Aorta (tissue), 5 donors: Measurements from ENCODE around the gene RSPH6A. TPM values are rescaled to one million over a fixed set of nuclear protein-coding genes. Genes with fewer than 3 reads are reported as not detected.

ENCODE experiments used
- ATAC-seq: fragments of 200-7000 bp; cut with Tn5 transposase; one replicate; pipeline ENCODE4 v1.9.1; 2022; ENCODE audit warnings: moderate library complexity; ENCODE audit not compliant: low FRiP score
- DNase-seq, 2 donors: peaks; one replicate each; pipeline ENCODE4 v3.0.0-alpha.2; 2020
- H3K27ac ChIP-seq, 2 donors: one replicate each; pipeline ENCODE4 v1.5.1; 2013; ENCODE audit warnings: low read length in 2 of 2, mild to moderate bottlenecking in 2 of 2, moderate library complexity in 2 of 2, control low read depth in 1 of 2, inconsistent platforms in 1 of 2, low read depth in 1 of 2
- H3K27me3 ChIP-seq, 2 donors: one replicate each; pipeline ENCODE4 v1.6.1; 2013; ENCODE audit warnings: control low read depth in 1 of 2, low read length in 1 of 2, mild to moderate bottlenecking in 1 of 2, moderate library complexity in 1 of 2; ENCODE audit not compliant: insufficient read depth in 2 of 2, control insufficient read depth in 1 of 2
- H3K36me3 ChIP-seq, 2 donors: one replicate each; pipeline ENCODE4 v1.6.1; 2013; ENCODE audit warnings: control low read depth in 1 of 2, low read length in 1 of 2, mild to moderate bottlenecking in 1 of 2; ENCODE audit not compliant: insufficient read depth in 2 of 2, control insufficient read depth in 1 of 2
- H3K4me1 ChIP-seq, 2 donors: one replicate each; pipeline ENCODE4 v1.6.1; 2013; ENCODE audit warnings: low read length in 2 of 2, control low read depth in 1 of 2, mild to moderate bottlenecking in 1 of 2, moderate library complexity in 1 of 2; ENCODE audit not compliant: insufficient read depth in 2 of 2, control insufficient read depth in 1 of 2
- H3K4me3 ChIP-seq, 2 donors: one replicate each; pipeline ENCODE4 v1.5.1; 2013; ENCODE audit warnings: low read length in 2 of 2, control low read depth in 1 of 2, mild to moderate bottlenecking in 1 of 2
- H3K9me3 ChIP-seq: one replicate; pipeline ENCODE4 v1.6.1; 2013; ENCODE audit warnings: mild to moderate bottlenecking, low read length; ENCODE audit not compliant: control insufficient read depth
- WGBS, 2 donors: extraction: QIAGEN DNeasy Blood & Tissue Kit; methylation state at CpG; one replicate each; pipeline ENCODE4 v1.1.7; 2013; 5-methylcytosine and 5-hydroxymethylcytosine counted together
- intact Hi-C, 2 donors: fragments of 100-400 bp; cut with DNase I; formaldehyde crosslinking; loops; one replicate each; pipeline versions ENCODE4 v1.14.2 to v1.15.0; 2022
- polyA plus RNA-seq, 2 donors: library from polyadenylated mRNA; stranded (reverse); fragments of 200-250 nt; gene quantifications; one replicate each; pipeline ENCODE4 v1.2.3, GENCODE V29; 2013
- total RNA-seq, 2 donors: library from RNA; stranded (reverse); fragmentation: NEBNext Ultra II Directional; extraction: Animal tissue kit (Norgen Biotek cat#: 25700); gene quantifications; one replicate each; pipeline ENCODE4 v1.2.1, GENCODE V29; 2021
- donor health status: healthy with polysubstance abuse.
- donor health status: Bipolar disorder and iron deficiency.
- donor health status: DM: no; HTN: no; CAD: no.
- donor health status: DM: no; HTN: no; CAD: no.
- donor health status: DM: yes; HTN: yes; CAD: no.

The RSPH6A gene
- total and polyA plus RNA-seq, 4 donors, result 0.15 to 0.23 TPM; not detected in 2

DNA sequence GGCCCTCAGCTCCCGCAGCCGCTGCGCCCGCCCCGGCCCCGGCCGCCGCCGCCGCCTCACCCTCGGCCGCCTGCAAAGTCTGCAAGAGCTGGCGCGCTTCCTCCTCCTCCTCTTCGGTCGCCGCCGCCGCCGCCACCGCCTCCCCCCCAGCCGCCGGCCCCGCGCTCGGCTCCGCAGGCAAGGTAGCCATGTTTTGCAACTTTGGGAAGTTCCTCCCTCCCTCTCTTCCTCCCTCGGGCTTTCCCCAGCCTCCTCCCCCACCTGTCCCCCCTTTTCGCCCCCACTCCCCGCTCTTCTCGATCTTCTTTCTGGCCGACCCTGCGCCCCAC lies 46.5 kb downstream of the RSPH6A start:
- intact Hi-C loops, result loop anchor here (2.0 to 5.0 kb wide), 4 partner anchors 14 to 76 kb away; partner anchors contain the start of genes FBXO46 (in 2 of the 2), MEIOSIN (in 2 of the 2), DMPK (in 1 of the 2) and QPCTL (in 1 of the 2)
- Histone ChIP-seq H3K27me3 (no peaks in the 10 kb centered on the region), H3K9me3 (no peaks in the 10 kb centered on the region), H3K4me1 (no peaks in the 10 kb centered on the region), H3K27ac (peak overlapping the region; percentile 39 to 93), H3K4me3 (peak overlapping the region; percentile 74 to 79), H3K36me3 (no peaks in the 10 kb centered on the region)
- DNase-seq (peak; percentile 68 to 86), ATAC-seq (no peak)
- WGBS, 2 donors, result 1% methylated on average over 22 to 33 of the region's 33 CpGs

DNA sequence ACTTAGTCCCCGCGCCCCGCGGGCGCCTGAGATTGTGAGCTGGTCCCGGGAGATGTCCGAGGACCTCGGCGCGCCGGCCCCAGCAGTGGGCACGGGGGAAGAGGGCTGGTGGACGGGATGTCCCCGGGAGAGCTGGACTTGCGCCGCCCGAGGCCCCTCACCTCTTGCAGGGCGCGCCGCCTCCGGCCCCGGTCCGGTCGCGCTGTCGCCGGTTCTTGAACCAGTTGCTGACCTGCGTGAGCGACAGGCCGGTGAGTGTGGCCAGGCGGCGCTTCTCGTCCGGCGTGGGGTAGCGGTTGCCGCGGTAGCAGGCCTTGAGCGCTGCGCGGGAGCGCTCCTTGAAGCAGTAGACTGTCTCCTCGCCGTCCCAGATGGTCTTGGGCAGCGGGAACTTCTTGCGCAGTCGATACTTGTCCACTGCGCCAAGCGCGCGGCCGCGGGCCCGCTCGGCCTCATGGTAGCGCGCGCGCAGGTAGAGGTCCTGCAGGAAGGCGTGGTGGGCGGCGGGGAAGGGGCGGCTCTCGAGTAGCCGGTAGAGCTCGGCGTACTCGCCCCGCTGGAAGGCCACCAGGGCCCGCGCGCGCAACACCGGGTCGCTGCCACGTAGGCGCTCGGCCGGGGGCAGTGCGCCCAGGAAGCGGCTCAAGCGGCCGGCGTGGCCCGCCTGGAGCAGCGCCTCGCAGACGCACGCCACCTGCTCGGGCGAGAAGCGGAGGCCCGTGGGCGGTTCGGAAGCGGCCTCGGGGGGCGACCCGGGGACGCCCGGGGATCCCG lies 47.0 kb downstream of the RSPH6A start:
- intact Hi-C loops, result loop anchor here (2.0 to 5.0 kb wide), 4 partner anchors 15 to 76 kb away; partner anchors contain the start of genes FBXO46 (in 2 of the 2), MEIOSIN (in 2 of the 2), DMPK (in 1 of the 2) and QPCTL (in 1 of the 2)
- H3K27me3 ChIP-seq, result no peaks in the 10 kb centered on the region
- H3K27ac ChIP-seq, result peak overlapping the region; percentile 50 to 78
- H3K9me3 ChIP-seq, result no peaks in the 10 kb centered on the region
- peak overlapping the region; percentile 74 to 79 for H3K4me3 ChIP-seq
- ATAC-seq (no peak), DNase-seq (peak; percentile 79 to 86)
- no peaks in the 10 kb centered on the region for H3K4me1 ChIP-seq
- 0% methylated on average over 84 to 102 of the region's 102 CpGs for WGBS, 2 donors
- no peaks in the 10 kb centered on the region for H3K36me3 ChIP-seq

DNA sequence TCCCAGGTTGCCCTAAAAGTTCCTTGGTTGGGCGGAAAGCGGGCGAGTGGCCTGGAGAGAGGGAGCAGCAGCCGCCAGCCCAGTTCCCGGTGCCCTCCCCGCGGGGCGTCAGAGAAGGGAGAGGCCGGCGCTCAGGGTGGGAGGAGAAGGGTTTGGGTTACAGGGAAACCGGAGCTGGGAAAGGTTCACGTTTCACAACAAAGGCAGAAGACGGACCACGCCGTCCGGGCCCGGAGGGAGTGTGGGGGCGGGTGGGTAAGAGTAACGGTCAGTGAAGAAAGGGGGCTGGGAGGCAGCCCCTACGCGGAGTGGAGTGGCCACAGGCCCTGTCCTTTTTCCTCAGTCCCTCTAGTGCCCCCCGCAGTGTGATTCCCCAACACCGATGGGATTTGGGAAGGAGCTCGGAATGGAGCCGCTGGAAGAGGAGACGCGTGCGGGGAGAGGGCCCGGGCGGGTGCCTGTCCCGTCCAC lies 47.7 kb downstream of the RSPH6A start:
- Histone ChIP-seq H3K27ac (peak overlapping the region; percentile 50 to 88), H3K4me3 (peak overlapping the region; percentile 74 to 79), H3K9me3 (no peaks in the 10 kb centered on the region), H3K4me1 (no peaks in the 10 kb centered on the region), H3K27me3 (no peaks in the 10 kb centered on the region), H3K36me3 (no peaks in the 10 kb centered on the region)
- WGBS, 2 donors, result 4% methylated on average over 30 to 31 of the region's 31 CpGs
- intact Hi-C loops, result loop anchor here (5.0 kb wide), 3 partner anchors 35 to 75 kb away; partner anchors contain the start of genes FBXO46 (in 2 of the 2), MEIOSIN (in 2 of the 2), QPCTL (in 1 of the 2) and SNRPD2 (in 1 of the 2)
- ATAC-seq (peak; percentile 2), DNase-seq (peak; percentile 85 to 91)

DNA sequence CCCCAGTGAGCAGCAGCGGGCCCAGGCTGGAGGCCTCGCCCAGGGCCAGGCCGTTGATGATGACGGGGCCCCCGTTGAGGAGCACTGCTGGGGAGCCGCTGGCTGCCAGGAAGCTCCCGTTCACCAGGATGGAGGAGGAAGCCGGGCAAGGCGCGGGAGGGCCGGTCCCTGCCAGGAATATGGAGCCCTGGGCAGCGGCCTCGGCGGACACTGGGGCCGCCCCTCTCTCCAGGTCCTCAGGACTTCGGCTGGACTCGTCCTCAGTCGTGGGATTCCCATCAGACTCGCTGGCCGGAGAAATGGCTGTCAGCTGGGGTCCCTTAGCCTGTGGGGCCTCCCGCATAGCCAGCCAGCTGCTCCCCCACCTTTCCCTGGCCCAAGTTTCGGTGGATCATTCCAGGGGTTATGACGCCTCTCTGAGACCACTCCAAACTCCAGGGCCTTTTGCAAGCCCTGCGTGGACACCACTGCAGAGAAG lies 48.2 kb downstream of the RSPH6A start:
- no peak for ATAC-seq
- Histone ChIP-seq H3K27ac (peak overlapping the region; percentile 23 to 88), H3K4me1 (no peaks in the 10 kb centered on the region), H3K36me3 (no peaks in the 10 kb centered on the region), H3K4me3 (peak overlapping the region; percentile 29 to 79), H3K9me3 (no peaks in the 10 kb centered on the region), H3K27me3 (no peaks in the 10 kb centered on the region)
- DNase-seq, result peak; percentile 68 to 85
- 3 to 5% methylated on average over 23 to 24 of the region's 24 CpGs for WGBS, 2 donors
- intact Hi-C loops, result loop anchor here (5.0 kb wide), 3 partner anchors 35 to 75 kb away; partner anchors contain the start of genes FBXO46 (in 2 of the 2), MEIOSIN (in 2 of the 2), QPCTL (in 1 of the 2) and SNRPD2 (in 1 of the 2)

DNA sequence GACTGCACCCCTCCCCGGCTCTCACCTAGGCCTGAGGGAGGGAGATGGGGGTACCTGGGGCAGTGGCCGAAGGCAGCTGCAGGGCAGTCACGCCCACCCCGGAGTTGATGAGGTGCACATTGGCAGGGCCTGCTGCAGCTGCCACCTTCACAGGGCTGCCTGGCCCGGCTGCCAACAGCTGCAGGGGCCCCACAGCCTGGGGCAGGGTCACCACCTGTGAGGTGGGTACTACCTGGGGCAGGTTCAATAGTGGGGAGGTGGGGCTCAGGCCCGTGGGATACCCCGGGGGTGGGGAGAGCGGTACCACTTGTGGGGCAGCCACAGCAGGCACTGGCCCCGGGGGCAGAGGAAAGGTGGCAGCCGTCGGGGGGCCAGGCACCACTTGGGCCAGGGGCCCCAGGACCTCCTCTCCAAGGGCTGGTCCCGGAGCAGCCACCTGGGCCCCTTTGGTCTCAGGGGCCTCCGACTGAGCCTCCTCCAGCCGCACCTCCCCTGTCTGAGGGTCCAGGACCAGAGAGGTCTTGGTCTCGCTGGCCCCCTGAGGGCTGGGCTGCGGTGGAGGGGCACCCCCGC lies 48.7 kb downstream of the RSPH6A start:
- Histone ChIP-seq H3K27ac (peak overlapping the region; percentile 23 to 88), H3K36me3 (no peaks in the 10 kb centered on the region), H3K4me3 (peak overlapping the region; percentile 29 to 79), H3K9me3 (no peaks in the 10 kb centered on the region), H3K27me3 (no peaks in the 10 kb centered on the region), H3K4me1 (no peaks in the 10 kb centered on the region)
- intact Hi-C loops, result loop anchor here (5.0 kb wide), 3 partner anchors 34 to 74 kb away; partner anchors contain the start of genes FBXO46 (in 2 of the 2), MEIOSIN (in 2 of the 2), QPCTL (in 1 of the 2) and SNRPD2 (in 1 of the 2)
- DNase-seq (peak in 1 of 2 donors; percentile 56), ATAC-seq (no peak)
- WGBS, 2 donors, result 34 to 40% methylated on average over 13 to 17 of the region's 17 CpGs

DNA sequence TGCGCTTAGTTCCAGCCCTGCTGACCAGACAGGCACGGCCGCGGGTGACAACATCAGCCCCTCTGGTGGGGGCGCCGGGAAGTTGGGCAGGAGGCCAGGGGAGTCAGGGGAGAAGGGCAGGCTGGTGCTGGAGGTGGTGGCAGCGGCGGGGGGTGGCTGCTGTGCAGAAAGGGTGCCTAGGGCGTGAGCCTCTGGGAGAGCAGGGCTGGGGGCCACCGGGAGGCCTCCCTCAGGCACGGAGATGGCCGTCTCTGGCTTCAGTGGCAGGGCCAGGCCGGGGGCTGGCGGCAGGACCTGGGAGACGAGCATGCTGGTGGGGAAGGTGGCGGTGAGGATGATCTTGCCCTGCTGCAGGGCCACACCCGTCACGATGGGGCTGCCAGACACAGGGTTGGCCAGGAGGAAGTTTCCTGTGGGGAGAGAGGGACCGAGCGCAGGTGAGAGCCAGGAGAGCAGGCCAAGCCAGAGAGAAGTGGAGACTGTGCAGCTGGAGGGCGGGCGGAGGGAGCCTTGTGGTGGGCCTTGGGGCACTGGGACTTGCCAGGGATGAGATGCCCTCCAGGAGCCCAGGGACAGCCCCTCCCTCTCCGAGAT lies 49.3 kb downstream of the RSPH6A start:
- Histone ChIP-seq H3K27ac (peak overlapping the region; percentile 24 to 88), H3K27me3 (no peaks in the 10 kb centered on the region), H3K4me3 (no peak overlapping the region), H3K9me3 (no peaks in the 10 kb centered on the region), H3K4me1 (no peaks in the 10 kb centered on the region), H3K36me3 (no peaks in the 10 kb centered on the region)
- DNase-seq (peak in 1 of 2 donors; percentile 58), ATAC-seq (no peak)
- intact Hi-C loops, result loop anchor here (5.0 kb wide), 3 partner anchors 33 to 73 kb away; partner anchors contain the start of genes FBXO46 (in 2 of the 2), MEIOSIN (in 2 of the 2), QPCTL (in 1 of the 2) and SNRPD2 (in 1 of the 2)
- 51 to 52% methylated on average over 21 to 23 of the region's 23 CpGs for WGBS, 2 donors

DNA sequence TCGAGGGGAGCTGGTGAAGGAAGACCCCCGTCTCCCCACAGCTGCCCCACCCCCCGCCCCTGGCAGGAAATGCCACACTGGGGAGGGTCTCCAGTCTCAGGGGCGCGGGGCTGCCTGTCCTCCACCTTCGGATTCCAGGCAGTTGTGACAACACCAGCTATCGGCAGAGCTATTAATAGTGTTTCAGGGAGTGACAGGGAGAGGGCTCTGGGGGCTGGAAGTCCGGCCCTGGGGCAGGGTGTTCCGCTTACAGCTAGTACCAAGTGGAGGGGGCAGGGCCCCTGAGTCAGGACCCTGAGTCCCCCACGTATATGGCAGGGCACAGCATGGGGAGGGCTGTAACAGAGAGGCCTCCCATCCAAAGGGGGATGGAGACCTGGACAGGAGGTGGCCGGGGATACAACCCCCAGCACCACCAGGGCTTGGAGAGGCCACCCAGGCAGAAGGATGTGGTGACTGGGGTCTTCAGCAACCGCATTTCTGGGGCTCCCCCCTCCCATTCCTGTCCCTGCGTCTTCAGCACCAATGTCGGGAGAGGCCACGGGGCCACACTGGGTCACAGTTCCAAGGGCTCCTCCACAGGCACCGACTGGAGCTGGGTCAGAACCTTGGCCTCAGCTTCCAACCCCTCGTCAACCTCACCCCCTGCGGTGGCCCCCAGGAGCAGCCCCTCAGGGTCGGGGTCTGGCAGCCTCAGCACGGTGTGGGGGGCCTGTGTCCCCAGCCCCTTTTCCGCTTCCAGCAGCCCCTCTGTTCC lies 50.0 kb downstream of the RSPH6A start:
- no peak overlapping the region for H3K4me3 ChIP-seq
- H3K27ac ChIP-seq, result peak overlapping the region; percentile 17 to 72
- no peaks in the 10 kb centered on the region for H3K9me3 ChIP-seq
- intact Hi-C loops, result loop anchor here (5.0 kb wide), 3 partner anchors 33 to 73 kb away; partner anchors contain the start of genes FBXO46 (in 2 of the 2), MEIOSIN (in 2 of the 2), QPCTL (in 1 of the 2) and SNRPD2 (in 1 of the 2)
- H3K36me3 ChIP-seq, result no peaks in the 10 kb centered on the region
- H3K27me3 ChIP-seq, result no peaks in the 10 kb centered on the region
- H3K4me1 ChIP-seq, result no peaks in the 10 kb centered on the region
- no peak for ATAC-seq
- WGBS, 2 donors, result 25 to 29% methylated on average over 20 to 21 of the region's 21 CpGs
- DNase-seq, result peak in 1 of 2 donors; percentile 64
